Measurements from ENCODE around the gene HILPDA.

The HILPDA gene

GRCh38 chr7:128427289-128427891, 28.3 kb upstream of the HILPDA start:
- Histone ChIP-seq H3K4me3 (ENCODE audit: low read length) (no peak overlapping the region), H4K20me1 (ENCODE audit: insufficient read depth, low read length) (no peaks in the 10 kb centered on the region), H3K9me2 (replicated peaks; ENCODE audit: insufficient read depth, low read length) (no peaks in the 10 kb centered on the region), H3K9ac (ENCODE audit: low read length) (no peak overlapping the region), H3K27ac (ENCODE audit: low read length) (no peak overlapping the region), H3F3A (ENCODE audit: insufficient read depth, low read length) (no peaks in the 10 kb centered on the region), H2AFZ (ENCODE audit: low read length) (no peak overlapping the region), H3K79me2 (ENCODE audit: low read length) (no peaks in the 10 kb centered on the region), H3K27me3 (replicated peaks; ENCODE audit: insufficient read depth, low read length) (no peaks in the 10 kb centered on the region), H3K9me3 (replicated peaks; ENCODE audit: insufficient read depth, low read length) (no peaks in the 10 kb centered on the region), H3K4me2 (ENCODE audit: low read depth, low read length) (no peak overlapping the region), H3K4me1 (ENCODE audit: low read length) (no peaks in the 10 kb centered on the region), H3K36me3 (replicated peaks; ENCODE audit: insufficient read depth, low read length) (no peaks in the 10 kb centered on the region)
- TF ChIP-seq EZH2phosphoT487 (IDR thresholded peaks at IDR 0.05; ENCODE audit: low read length): no peak
- TF ChIP-seq, protein P1, sequence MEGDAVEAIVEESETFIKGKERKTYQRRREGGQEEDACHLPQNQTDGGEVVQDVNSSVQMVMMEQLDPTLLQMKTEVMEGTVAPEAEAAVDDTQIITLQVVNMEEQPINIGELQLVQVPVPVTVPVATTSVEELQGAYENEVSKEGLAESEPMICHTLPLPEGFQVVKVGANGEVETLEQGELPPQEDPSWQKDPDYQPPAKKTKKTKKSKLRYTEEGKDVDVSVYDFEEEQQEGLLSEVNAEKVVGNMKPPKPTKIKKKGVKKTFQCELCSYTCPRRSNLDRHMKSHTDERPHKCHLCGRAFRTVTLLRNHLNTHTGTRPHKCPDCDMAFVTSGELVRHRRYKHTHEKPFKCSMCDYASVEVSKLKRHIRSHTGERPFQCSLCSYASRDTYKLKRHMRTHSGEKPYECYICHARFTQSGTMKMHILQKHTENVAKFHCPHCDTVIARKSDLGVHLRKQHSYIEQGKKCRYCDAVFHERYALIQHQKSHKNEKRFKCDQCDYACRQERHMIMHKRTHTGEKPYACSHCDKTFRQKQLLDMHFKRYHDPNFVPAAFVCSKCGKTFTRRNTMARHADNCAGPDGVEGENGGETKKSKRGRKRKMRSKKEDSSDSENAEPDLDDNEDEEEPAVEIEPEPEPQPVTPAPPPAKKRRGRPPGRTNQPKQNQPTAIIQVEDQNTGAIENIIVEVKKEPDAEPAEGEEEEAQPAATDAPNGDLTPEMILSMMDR (IDR thresholded peaks at IDR 0.05; ENCODE audit: low read length): peak; percentile 77
- DNase-seq: peak; percentile 72

DNA sequence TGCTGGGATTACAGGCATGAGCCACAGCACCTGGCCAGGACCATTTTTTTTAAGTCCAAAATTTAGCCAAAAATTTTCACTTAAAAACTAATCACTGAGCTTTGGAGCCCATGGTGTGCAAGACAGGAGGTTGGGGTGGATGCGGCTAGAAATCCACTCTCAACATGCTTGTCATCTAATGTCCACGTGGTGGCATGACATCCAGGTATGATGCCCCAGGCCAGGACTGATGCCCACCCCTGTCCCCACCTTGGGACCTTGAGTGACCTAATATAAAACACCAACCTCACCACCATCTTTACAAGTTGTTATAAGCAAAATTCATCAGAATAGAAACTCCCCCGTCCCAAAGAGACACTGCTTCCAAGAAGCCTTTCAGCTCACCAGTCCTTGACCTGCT, 25.5 kb upstream of the HILPDA start:
- no peak for DNase-seq
- TF ChIP-seq EZH2 (optimal IDR thresholded peaks at IDR 0.05; ENCODE audit: low read depth, low read length): no peak
- TF ChIP-seq, protein P1 (IDR thresholded peaks at IDR 0.05; ENCODE audit: low read length): peak; percentile 17
- H3K4me2 ChIP-seq (ENCODE audit: low read depth, low read length): no peak overlapping the region
- H3K36me3 ChIP-seq (replicated peaks; ENCODE audit: insufficient read depth, low read length): no peaks in the 10 kb centered on the region
- H3K79me2 ChIP-seq (ENCODE audit: low read length): no peaks in the 10 kb centered on the region
- H3K9me2 ChIP-seq (replicated peaks; ENCODE audit: insufficient read depth, low read length): no peaks in the 10 kb centered on the region
- H3K4me3 ChIP-seq (ENCODE audit: low read length): no peak overlapping the region
- H3K27me3 ChIP-seq (replicated peaks; ENCODE audit: insufficient read depth, low read length): no peaks in the 10 kb centered on the region
- H3F3A ChIP-seq (ENCODE audit: insufficient read depth, low read length): no peaks in the 10 kb centered on the region
- no peaks in the 10 kb centered on the region for H3K4me1 ChIP-seq (ENCODE audit: low read length)
- no peak overlapping the region for H3K9ac ChIP-seq (ENCODE audit: low read length)
- no peaks in the 10 kb centered on the region for H3K9me3 ChIP-seq (replicated peaks; ENCODE audit: insufficient read depth, low read length)
- H4K20me1 ChIP-seq (ENCODE audit: insufficient read depth, low read length): no peaks in the 10 kb centered on the region
- no peak overlapping the region for H3K27ac ChIP-seq (ENCODE audit: low read length)
- no peak overlapping the region for H2AFZ ChIP-seq (ENCODE audit: low read length)

GRCh38 chr7:128431221-128431620, 24.5 kb upstream of the HILPDA start:
- no peaks in the 10 kb centered on the region for H3K9me3 ChIP-seq (replicated peaks; ENCODE audit: insufficient read depth, low read length)
- no peaks in the 10 kb centered on the region for H3K4me1 ChIP-seq (ENCODE audit: low read length)
- H4K20me1 ChIP-seq (ENCODE audit: insufficient read depth, low read length): no peaks in the 10 kb centered on the region
- H3K27me3 ChIP-seq (replicated peaks; ENCODE audit: insufficient read depth, low read length): no peaks in the 10 kb centered on the region
- DNase-seq: no peak
- H3F3A ChIP-seq (ENCODE audit: insufficient read depth, low read length): no peaks in the 10 kb centered on the region
- no peak overlapping the region for H3K27ac ChIP-seq (ENCODE audit: low read length)
- TF ChIP-seq, protein P1 (IDR thresholded peaks at IDR 0.05; ENCODE audit: low read length): no peak
- TF ChIP-seq EZH2 (optimal IDR thresholded peaks at IDR 0.05; ENCODE audit: low read depth, low read length) (no peak), EZH2phosphoT487 (IDR thresholded peaks at IDR 0.05; ENCODE audit: low read length) (no peak)
- no peak overlapping the region for H3K4me2 ChIP-seq (ENCODE audit: low read depth, low read length)
- no peak overlapping the region for H3K9ac ChIP-seq (ENCODE audit: low read length)
- no peak overlapping the region for H3K4me3 ChIP-seq (ENCODE audit: low read length)
- no peaks in the 10 kb centered on the region for H3K36me3 ChIP-seq (replicated peaks; ENCODE audit: insufficient read depth, low read length)
- no peak overlapping the region for H2AFZ ChIP-seq (ENCODE audit: low read length)
- H3K79me2 ChIP-seq (ENCODE audit: low read length): no peaks in the 10 kb centered on the region
- H3K9me2 ChIP-seq (replicated peaks; ENCODE audit: insufficient read depth, low read length): no peaks in the 10 kb centered on the region

All from MM.1S (cell line).